Osteocyte (in vitro differentiated cells): Measurements from ENCODE around the gene IL1RAPL2. TPM values are rescaled to one million over a fixed set of nuclear protein-coding genes. Genes with fewer than 3 reads are reported as not detected.

ENCODE experiments used
- DNase-seq: peaks from one replicate; pipeline ENCODE4 v3.0.0; 2021; ENCODE audit warnings: mixed read lengths; ENCODE audit not compliant: unreplicated experiment; ENCODE audit errors: extremely low spot score
- H3K27ac Mint-ChIP-seq: one replicate; pipeline ENCODE4 v1.8.0; 2021; ENCODE audit warnings: mild to moderate bottlenecking, mixed read lengths; ENCODE audit not compliant: unreplicated experiment
- H3K27me3 Mint-ChIP-seq: one replicate; pipeline ENCODE4 v1.8.0; 2021; ENCODE audit warnings: mixed read lengths; ENCODE audit not compliant: unreplicated experiment
- H3K36me3 Mint-ChIP-seq: one replicate; pipeline ENCODE4 v1.8.0; 2021; ENCODE audit warnings: mixed read lengths; ENCODE audit not compliant: unreplicated experiment
- H3K4me1 Mint-ChIP-seq: one replicate; pipeline ENCODE4 v1.8.0; 2021; ENCODE audit warnings: mixed read lengths; ENCODE audit not compliant: unreplicated experiment
- H3K4me3 Mint-ChIP-seq: one replicate; pipeline ENCODE4 v1.8.0; 2021; ENCODE audit warnings: mild to moderate bottlenecking, moderate library complexity, mixed read lengths; ENCODE audit not compliant: unreplicated experiment
- H3K9me3 Mint-ChIP-seq: one replicate; pipeline ENCODE4 v1.8.0; 2021; ENCODE audit warnings: mixed read lengths; ENCODE audit not compliant: unreplicated experiment
- total RNA-seq: library from RNA; stranded (reverse); gene quantifications from 2 replicates; pipeline ENCODE4 v1.2.1, GENCODE V29; 2021
- TF ChIP-seq, protein P1 (sequence below): fragments of 200-600 bp; sonication (generic); IDR thresholded peaks from 2 replicates; pipeline ENCODE4 v1.5.0; 2021; ENCODE audit warnings: antibody characterized with exemption, mild to moderate bottlenecking, moderate library complexity

IL1RAPL2 gene
- total RNA-seq, 1 donor from 2014 or later, result not detected

DNA sequence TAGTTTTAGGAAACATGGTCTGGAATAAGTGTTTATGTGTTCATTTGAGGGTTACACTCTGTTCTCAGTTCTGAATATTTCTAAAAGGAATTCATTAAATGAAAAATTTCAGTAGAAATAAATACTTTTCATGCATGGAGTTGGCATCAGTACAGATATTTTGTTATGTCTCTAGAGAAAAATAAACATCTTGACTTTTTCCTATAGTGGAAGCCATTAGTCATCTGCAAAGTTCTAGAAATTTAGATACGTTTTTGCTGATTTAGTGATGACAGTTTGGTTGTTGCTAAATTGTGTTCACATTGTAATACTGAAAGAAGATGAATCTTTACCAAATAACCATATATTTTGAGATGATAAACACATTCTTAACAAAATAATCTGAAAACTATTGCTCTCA is 922.7 kb downstream of the IL1RAPL2 start:
- H3K4me3 Mint-ChIP-seq, result no peak overlapping the region
- H3K36me3 Mint-ChIP-seq, result no peaks in the 10 kb centered on the region
- DNase-seq, result no peak
- TF ChIP-seq, protein P1, sequence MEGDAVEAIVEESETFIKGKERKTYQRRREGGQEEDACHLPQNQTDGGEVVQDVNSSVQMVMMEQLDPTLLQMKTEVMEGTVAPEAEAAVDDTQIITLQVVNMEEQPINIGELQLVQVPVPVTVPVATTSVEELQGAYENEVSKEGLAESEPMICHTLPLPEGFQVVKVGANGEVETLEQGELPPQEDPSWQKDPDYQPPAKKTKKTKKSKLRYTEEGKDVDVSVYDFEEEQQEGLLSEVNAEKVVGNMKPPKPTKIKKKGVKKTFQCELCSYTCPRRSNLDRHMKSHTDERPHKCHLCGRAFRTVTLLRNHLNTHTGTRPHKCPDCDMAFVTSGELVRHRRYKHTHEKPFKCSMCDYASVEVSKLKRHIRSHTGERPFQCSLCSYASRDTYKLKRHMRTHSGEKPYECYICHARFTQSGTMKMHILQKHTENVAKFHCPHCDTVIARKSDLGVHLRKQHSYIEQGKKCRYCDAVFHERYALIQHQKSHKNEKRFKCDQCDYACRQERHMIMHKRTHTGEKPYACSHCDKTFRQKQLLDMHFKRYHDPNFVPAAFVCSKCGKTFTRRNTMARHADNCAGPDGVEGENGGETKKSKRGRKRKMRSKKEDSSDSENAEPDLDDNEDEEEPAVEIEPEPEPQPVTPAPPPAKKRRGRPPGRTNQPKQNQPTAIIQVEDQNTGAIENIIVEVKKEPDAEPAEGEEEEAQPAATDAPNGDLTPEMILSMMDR, result no peak
- no peaks in the 10 kb centered on the region for H3K27me3 Mint-ChIP-seq
- H3K27ac Mint-ChIP-seq, result no peak overlapping the region
- peaks cover 8% of the 10 kb centered on the region for H3K9me3 Mint-ChIP-seq
- H3K4me1 Mint-ChIP-seq, result peaks cover 12% of the 10 kb centered on the region

DNA sequence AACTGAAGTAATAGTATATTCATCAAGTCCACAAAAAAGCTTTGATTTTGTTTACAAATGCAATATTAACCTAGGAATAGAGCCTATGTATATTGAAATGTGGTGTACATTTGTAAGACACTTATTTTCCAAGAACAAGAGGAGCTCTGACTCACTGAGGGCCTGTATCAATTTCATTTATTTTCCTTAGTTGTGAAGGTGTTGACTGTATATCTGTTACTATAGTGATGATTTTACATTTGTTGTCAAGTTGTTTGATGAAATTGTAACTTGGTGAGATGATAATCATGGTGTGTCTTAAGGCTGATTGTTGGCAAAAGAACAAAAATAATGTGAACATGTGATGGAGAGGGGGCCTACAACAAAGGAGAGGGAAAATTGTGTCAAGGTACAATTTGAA is 929.4 kb downstream of the IL1RAPL2 start:
- no peaks in the 10 kb centered on the region for H3K36me3 Mint-ChIP-seq
- DNase-seq, result no peak
- no peak overlapping the region for H3K27ac Mint-ChIP-seq

DNA sequence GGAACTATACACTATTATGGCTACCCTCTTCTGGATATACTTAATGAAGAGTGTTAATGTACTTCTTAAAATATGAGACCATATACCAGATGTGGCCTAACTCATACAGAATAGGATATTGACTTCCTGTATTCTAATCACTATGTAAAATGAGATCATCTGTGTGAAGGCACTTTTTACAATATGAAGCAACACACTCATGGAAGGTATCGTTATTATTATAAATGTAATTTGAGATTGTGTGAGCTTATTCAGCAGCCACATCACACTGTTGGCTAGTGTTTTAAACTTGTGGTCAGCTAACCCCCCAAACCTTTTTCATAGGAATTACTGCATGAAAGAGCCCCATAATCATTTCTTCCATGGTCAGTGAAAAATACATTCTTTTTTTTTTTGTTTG is 936.3 kb downstream of the IL1RAPL2 start:
- DNase-seq, result no peak
- no peaks in the 10 kb centered on the region for H3K27me3 Mint-ChIP-seq
- H3K27ac Mint-ChIP-seq, result no peak overlapping the region
- H3K9me3 Mint-ChIP-seq, result peaks cover 31% of the 10 kb centered on the region
- H3K4me3 Mint-ChIP-seq, result no peak overlapping the region
- TF ChIP-seq, protein P1, result no peak
- no peaks in the 10 kb centered on the region for H3K36me3 Mint-ChIP-seq
- H3K4me1 Mint-ChIP-seq, result no peaks in the 10 kb centered on the region

More for the DNA sequence above, 929.4 kb downstream of the IL1RAPL2 start:
- no peaks in the 10 kb centered on the region for H3K27me3 Mint-ChIP-seq
- no peaks in the 10 kb centered on the region for H3K4me1 Mint-ChIP-seq
- H3K4me3 Mint-ChIP-seq, result no peak overlapping the region
- peaks cover 21% of the 10 kb centered on the region for H3K9me3 Mint-ChIP-seq
- TF ChIP-seq, protein P1, result no peak

DNA sequence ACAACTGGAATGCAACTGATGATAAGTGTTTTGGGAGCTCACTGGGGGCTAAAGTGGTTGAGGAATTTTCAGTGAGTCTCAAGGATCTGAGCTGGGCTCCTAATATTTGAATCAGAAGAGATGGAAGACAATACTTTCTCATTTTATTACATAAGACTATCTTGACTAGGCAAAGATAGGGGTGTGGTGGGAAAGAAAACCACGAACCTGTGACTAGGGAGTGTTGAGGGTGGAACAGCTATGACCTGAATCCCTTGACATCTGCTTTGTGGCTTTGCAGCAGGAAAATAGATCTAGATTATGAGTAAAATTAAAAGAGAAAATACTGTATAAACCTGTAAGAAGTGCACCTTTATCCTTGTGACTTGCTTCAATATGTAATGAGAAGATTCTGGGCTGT is 949.6 kb downstream of the IL1RAPL2 start:
- H3K27ac Mint-ChIP-seq, result no peak overlapping the region
- DNase-seq, result no peak
- TF ChIP-seq, protein P1, result no peak
- no peaks in the 10 kb centered on the region for H3K36me3 Mint-ChIP-seq
- H3K4me1 Mint-ChIP-seq, result no peaks in the 10 kb centered on the region
- H3K27me3 Mint-ChIP-seq, result no peaks in the 10 kb centered on the region
- no peak overlapping the region for H3K4me3 Mint-ChIP-seq
- peaks cover 8% of the 10 kb centered on the region for H3K9me3 Mint-ChIP-seq

DNA sequence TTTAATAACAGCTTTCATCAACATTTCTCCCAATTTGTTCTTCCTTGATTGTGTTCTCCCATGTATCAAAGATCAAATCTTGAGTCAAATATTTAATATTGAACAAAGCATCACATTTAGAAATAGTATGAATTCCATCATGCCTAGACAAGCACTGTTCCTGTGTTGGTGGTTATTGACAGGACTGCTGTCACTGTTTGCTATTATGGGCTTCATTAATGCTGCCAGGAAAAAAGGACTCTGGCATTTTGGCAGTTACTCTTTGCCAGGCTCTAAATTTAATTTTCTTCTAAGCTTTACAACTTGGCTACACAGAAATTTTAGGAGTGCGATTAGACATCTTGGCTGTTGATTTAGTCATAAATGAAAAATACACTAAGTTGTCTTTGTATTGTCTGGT is 960.4 kb downstream of the IL1RAPL2 start:
- Mint-ChIP-seq H3K9me3 (peaks cover 11% of the 10 kb centered on the region), H3K27ac (no peak overlapping the region), H3K4me1 (no peaks in the 10 kb centered on the region), H3K36me3 (no peaks in the 10 kb centered on the region), H3K4me3 (no peak overlapping the region), H3K27me3 (no peaks in the 10 kb centered on the region)
- no peak for DNase-seq
- TF ChIP-seq, protein P1, result no peak
